Measurements from ENCODE around the gene ANKIB1. TPM values are rescaled to one million over a fixed set of nuclear protein-coding genes. Genes with fewer than 3 reads are reported as not detected.
A peak's percentile ranks its signal among the peaks of the same experiment; 100 is the strongest.

ANKIB1 gene
- polyA plus RNA-seq, 1 donor (not counting 4 experiments of a cell fraction or from before 2014, with no cell fraction given), result 37.0 TPM

GRCh38 chr7:92296880-92297445 lies 51.2 kb downstream of the ANKIB1 start:
- Histone ChIP-seq H2AFZ (ENCODE audit: control insufficient read depth, low read length) (no peak overlapping the region), H3K79me2 (ENCODE audit: control insufficient read depth, insufficient read depth, low read length) (peaks cover 9% of the 10 kb centered on the region), H3K4me2 (ENCODE audit: control insufficient read depth, extremely low read depth, insufficient read depth, low read depth, low read length) (no peak overlapping the region), H3K9me1 (ENCODE audit: control insufficient read depth, extremely low read depth, insufficient read depth, low read length) (no peaks in the 10 kb centered on the region), H3K9ac (ENCODE audit: control insufficient read depth, extremely low read depth, insufficient read depth, low read length) (no peak overlapping the region), H3K4me1 (ENCODE audit: control insufficient read depth, extremely low read depth, insufficient read depth, low read length) (no peaks in the 10 kb centered on the region), H3K27ac (ENCODE audit: control insufficient read depth, insufficient read depth, low read length) (no peak overlapping the region), H4K20me1 (ENCODE audit: control insufficient read depth, extremely low read depth, insufficient read depth, low read length) (no peaks in the 10 kb centered on the region), H3K9me3 (ENCODE audit: control insufficient read depth, low read depth, low read length) (no peaks in the 10 kb centered on the region), H3K36me3 (ENCODE audit: control insufficient read depth in 2 of 2, extremely low read depth in 1 of 2, insufficient read depth in 2 of 2, low read length in 2 of 2) (no peaks in the 10 kb centered on the region), H3K4me3 (ENCODE audit: control insufficient read depth in 2 of 3, extremely low read depth in 1 of 3, insufficient read depth in 2 of 3, low read depth in 1 of 3, low read length in 3 of 3) (no peak overlapping the region), H3K27me3 (ENCODE audit: control insufficient read depth, extremely low read depth, insufficient read depth, low read length) (no peaks in the 10 kb centered on the region)
- DNase-seq (ENCODE audit: low read depth, low spot score) (no peak), FAIRE-seq (peak; percentile 53)
- no peak for TF ChIP-seq CTCF (optimal IDR thresholded peaks at IDR 0.05 in 1 of 3, IDR thresholded peaks at IDR 0.05 in 1 of 3, conservative IDR thresholded peaks at IDR 0.05 in 1 of 3; ENCODE audit: extremely low read depth in 1 of 3, insufficient read depth in 2 of 3, low read length in 3 of 3)
- dilution Hi-C loops (cut with MboI; ENCODE audit: extremely low pct_ligation_motif_present, low sequenced_read_pairs), result no loop called here

- no peak overlapping the region for H3K4me2 ChIP-seq (ENCODE audit: control insufficient read depth, extremely low read depth, insufficient read depth, low read depth, low read length)
- dilution Hi-C loops (cut with MboI; ENCODE audit: extremely low pct_ligation_motif_present, low sequenced_read_pairs), result no loop called here
- no peak overlapping the region for H3K27ac ChIP-seq (ENCODE audit: control insufficient read depth, insufficient read depth, low read length)
- H3K9me1 ChIP-seq (ENCODE audit: control insufficient read depth, extremely low read depth, insufficient read depth, low read length), result no peaks in the 10 kb centered on the region
- no peaks in the 10 kb centered on the region for H3K4me1 ChIP-seq (ENCODE audit: control insufficient read depth, extremely low read depth, insufficient read depth, low read length)
- no peak overlapping the region for H2AFZ ChIP-seq (ENCODE audit: control insufficient read depth, low read length)
- no peaks in the 10 kb centered on the region for H3K27me3 ChIP-seq (ENCODE audit: control insufficient read depth, extremely low read depth, insufficient read depth, low read length)
- no peaks in the 10 kb centered on the region for H3K36me3 ChIP-seq (ENCODE audit: control insufficient read depth in 2 of 2, extremely low read depth in 1 of 2, insufficient read depth in 2 of 2, low read length in 2 of 2)
- DNase-seq (ENCODE audit: low read depth, low spot score) (no peak), FAIRE-seq (no peak)
- peaks cover 7% of the 10 kb centered on the region for H3K79me2 ChIP-seq (ENCODE audit: control insufficient read depth, insufficient read depth, low read length)
- no peak for TF ChIP-seq EZH2 (IDR thresholded peaks at IDR 0.05; ENCODE audit: low read length)
- TF ChIP-seq CTCF (optimal IDR thresholded peaks at IDR 0.05 in 1 of 3, IDR thresholded peaks at IDR 0.05 in 1 of 3, conservative IDR thresholded peaks at IDR 0.05 in 1 of 3; ENCODE audit: extremely low read depth in 1 of 3, insufficient read depth in 2 of 3, low read length in 3 of 3), result no peak
- H3K4me3 ChIP-seq (ENCODE audit: control insufficient read depth in 2 of 3, extremely low read depth in 1 of 3, insufficient read depth in 2 of 3, low read depth in 1 of 3, low read length in 3 of 3), result no peak overlapping the region
- H4K20me1 ChIP-seq (ENCODE audit: control insufficient read depth, extremely low read depth, insufficient read depth, low read length), result no peaks in the 10 kb centered on the region
- H3K9ac ChIP-seq (ENCODE audit: control insufficient read depth, extremely low read depth, insufficient read depth, low read length), result no peak overlapping the region
- H3K9me3 ChIP-seq (ENCODE audit: control insufficient read depth, low read depth, low read length), result no peaks in the 10 kb centered on the region
Measured at GRCh38 chr7:92297736-92298135, 52.0 kb downstream of the ANKIB1 start.
